H1 (cell line): ENCODE measurements around the gene AP3D1. TPM values are rescaled to one million over a fixed set of nuclear protein-coding genes. Genes with fewer than 3 reads are reported as not detected.

Source experiments
- CTCF ChIA-PET: fragments of 300-600 bp; sonication (Branson Sonifier 250); formaldehyde crosslinking; loops from one replicate; lab custom pipeline; 2021; ENCODE audit not compliant: partially characterized antibody; lab: Charles Lee
- POLR2A ChIA-PET: fragments of 300-600 bp; sonication (Branson Sonifier 250); formaldehyde crosslinking; loops from one replicate; lab custom pipeline; 2021; ENCODE audit warnings: inconsistent platforms; ENCODE audit not compliant: partially characterized antibody; lab: Charles Lee
- DNase-seq, 2 experiments: peaks; one replicate each; pipeline versions ENCODE4 v3.0.0 to v3.0.0-alpha.2; 2010 to 2022; ENCODE audit warnings: low spot score in 2 of 2, low read depth in 1 of 2, mixed read lengths in 1 of 2
- FAIRE-seq: peaks from 2 replicates; lab custom pipeline; 2011; peaks lifted over from hg19 to GRCh38; lab: Jason Lieb, UNC
- H2AFZ ChIP-seq: 2 replicates; pipeline ENCODE4 v1.8.1; 2012; ENCODE audit warnings: low read length, inconsistent platforms
- H2AK5ac ChIP-seq: 2 replicates; pipeline ENCODE4 v1.6.1; 2013; ENCODE audit warnings: low read depth, low read length
- H2BK120ac ChIP-seq: replicated peaks from 2 replicates; pipeline ENCODE3; 2013; ENCODE audit warnings: low read depth, low read length, inconsistent platforms
- H2BK12ac ChIP-seq: 2 replicates; pipeline ENCODE4 v1.6.1; 2013; ENCODE audit warnings: low read depth, low read length
- H2BK15ac ChIP-seq: 2 replicates; pipeline ENCODE4 v1.6.1; 2013; ENCODE audit warnings: low read length
- H2BK20ac ChIP-seq: 2 replicates; pipeline ENCODE4 v1.6.1; 2013; ENCODE audit warnings: low read length
- H2BK5ac ChIP-seq: 2 replicates; pipeline ENCODE4 v1.6.1; 2013; ENCODE audit warnings: low read depth, low read length
- H3K14ac ChIP-seq: 2 replicates; pipeline ENCODE4 v1.6.1; 2013; ENCODE audit warnings: inconsistent platforms; ENCODE audit not compliant: insufficient read length
- H3K18ac ChIP-seq: 2 replicates; pipeline ENCODE4 v1.6.1; 2013; ENCODE audit warnings: low read length; ENCODE audit errors: extremely low read depth
- H3K23ac ChIP-seq: 2 replicates; pipeline ENCODE4 v1.6.1; 2013; ENCODE audit warnings: inconsistent platforms; ENCODE audit not compliant: insufficient read length
- H3K23me2 ChIP-seq: 2 replicates; pipeline ENCODE4 v1.6.1; 2013; ENCODE audit warnings: low read depth, low read length
- H3K27ac ChIP-seq: 2 replicates; pipeline ENCODE4 v1.6.1; 2011; ENCODE audit warnings: low read depth, low read length, inconsistent platforms
- H3K27me3 ChIP-seq, 4 experiments: replicated peaks in 1 of 4; 1 replicate in 1 of 4; 2 replicates in 3 of 4; pipeline versions ENCODE4 v1.6.1 to v1.8.1; 2011 to 2013; ENCODE audit warnings: low read length in 3 of 4, mild to moderate bottlenecking in 3 of 4, inconsistent platforms in 2 of 4, mixed read lengths in 2 of 4, moderate library complexity in 1 of 4; ENCODE audit not compliant: control insufficient read depth in 3 of 4, insufficient read depth in 3 of 4; ENCODE audit errors: extremely low read depth in 1 of 4
- H3K36me3 ChIP-seq, 4 experiments: 2 replicates each; pipeline versions ENCODE4 v1.6.1 to v1.8.1; 2011 to 2013; ENCODE audit warnings: mild to moderate bottlenecking in 4 of 4, low read length in 3 of 4, moderate library complexity in 2 of 4, control low read depth in 1 of 4, inconsistent platforms in 1 of 4; ENCODE audit not compliant: insufficient read depth in 4 of 4, control insufficient read depth in 2 of 4
- H3K4ac ChIP-seq: replicated peaks from 2 replicates; pipeline ENCODE3; 2013; ENCODE audit warnings: low read length, low read depth, mixed read lengths, inconsistent platforms; ENCODE audit not compliant: insufficient read length
- H3K4me1 ChIP-seq, 4 experiments: replicated peaks in 1 of 4; 1 replicate in 1 of 4; 2 replicates in 3 of 4; pipeline versions ENCODE4 v1.6.1 to v1.8.1; 2011 to 2013; ENCODE audit warnings: low read length in 3 of 4, inconsistent platforms in 2 of 4, mixed read lengths in 1 of 4; ENCODE audit not compliant: insufficient read depth in 4 of 4, control insufficient read depth in 3 of 4
- H3K4me2 ChIP-seq, 2 experiments: 2 replicates each; pipeline versions ENCODE4 v1.6.1 to v1.8.1; 2011 to 2013; ENCODE audit warnings: low read depth in 2 of 2, low read length in 2 of 2, control low read depth in 1 of 2, inconsistent platforms in 1 of 2, mild to moderate bottlenecking in 1 of 2; ENCODE audit not compliant: insufficient read depth in 1 of 2
- H3K4me3 ChIP-seq, 4 experiments: fragments of 200-600, 300-600 bp in 1 of 4; sonication (generic), shearing (Covaris generic), sonication (Bioruptor Twin) in 1 of 4; 2 replicates each; pipeline versions ENCODE4 v1.5.1 to v1.8.1; 2011 to 2016; ENCODE audit warnings: low read length in 4 of 4, low read depth in 3 of 4, control low read depth in 2 of 4, inconsistent platforms in 2 of 4, mild to moderate bottlenecking in 2 of 4, mixed read lengths in 1 of 4, moderate library complexity in 1 of 4; ENCODE audit not compliant: insufficient read depth in 2 of 4; ENCODE audit errors: extremely low read depth in 1 of 4
- H3K56ac ChIP-seq: replicated peaks from 2 replicates; pipeline ENCODE3; 2013; ENCODE audit warnings: low read depth, mild to moderate bottlenecking, mixed read lengths, low read length, inconsistent platforms; ENCODE audit not compliant: insufficient read length
- H3K79me1 ChIP-seq: 2 replicates; pipeline ENCODE4 v1.6.1; 2013; ENCODE audit warnings: low read depth, low read length, control low read depth
- H3K79me2 ChIP-seq, 2 experiments: 2 replicates each; pipeline versions ENCODE4 v1.6.1 to v1.8.1; 2012 to 2013; ENCODE audit warnings: low read length in 2 of 2, mild to moderate bottlenecking in 2 of 2, inconsistent platforms in 1 of 2; ENCODE audit not compliant: insufficient read depth in 2 of 2, control insufficient read depth in 1 of 2
- H3K9ac ChIP-seq, 4 experiments: replicated peaks in 1 of 4; 1 replicate in 1 of 4; 2 replicates in 3 of 4; pipeline versions ENCODE4 v1.6.1 to v1.8.1; 2011 to 2013; ENCODE audit warnings: low read depth in 3 of 4, low read length in 3 of 4, control low read depth in 2 of 4, mild to moderate bottlenecking in 2 of 4, moderate library complexity in 2 of 4, inconsistent platforms in 1 of 4; ENCODE audit errors: extremely low read depth in 1 of 4
- H3K9me3 ChIP-seq, 2 experiments: 2 replicates each; pipeline versions ENCODE4 v1.6.1 to v1.8.1; 2012 to 2013; ENCODE audit warnings: mild to moderate bottlenecking in 2 of 2, moderate library complexity in 2 of 2, control low read depth in 1 of 2, inconsistent platforms in 1 of 2, low read depth in 1 of 2, low read length in 1 of 2, mixed read lengths in 1 of 2; ENCODE audit not compliant: insufficient read depth in 2 of 2
- H4K20me1 ChIP-seq, 2 experiments: replicated peaks in 1 of 2; 2 replicates each; pipeline versions ENCODE3 to v1.8.1; 2011 to 2013; ENCODE audit warnings: inconsistent platforms in 2 of 2, low read length in 2 of 2, mild to moderate bottlenecking in 1 of 2; ENCODE audit not compliant: insufficient read depth in 2 of 2, control insufficient read depth in 1 of 2
- H4K5ac ChIP-seq: 2 replicates; pipeline ENCODE4 v1.6.1; 2013; ENCODE audit warnings: low read length, low read depth, mixed read lengths, inconsistent platforms; ENCODE audit not compliant: insufficient read length
- H4K8ac ChIP-seq: 2 replicates; pipeline ENCODE4 v1.8.0; 2013; ENCODE audit warnings: mild to moderate bottlenecking, moderate library complexity, low read length, inconsistent platforms; ENCODE audit not compliant: insufficient read depth; ENCODE audit errors: extremely low read depth
- H4K91ac ChIP-seq: replicated peaks from 2 replicates; pipeline ENCODE3; 2013; ENCODE audit warnings: low read length, mixed read lengths, inconsistent platforms; ENCODE audit not compliant: insufficient read length
- ATF2 ChIP-seq: IDR thresholded peaks from 2 replicates; pipeline ENCODE4 v1.6.1; 2012; ENCODE audit warnings: low read length, inconsistent platforms
- ATF3 ChIP-seq: IDR thresholded peaks from 2 replicates; pipeline ENCODE4 v1.6.1; 2011; ENCODE audit warnings: low read depth, mild to moderate bottlenecking, low read length; ENCODE audit not compliant: insufficient read depth
- CHD1 ChIP-seq: IDR thresholded peaks from 2 replicates; pipeline ENCODE4 v1.6.1; 2012; ENCODE audit warnings: low read depth, low read length, improper control_type of control experiment
- E2F6 ChIP-seq: IDR thresholded peaks from 2 replicates; pipeline ENCODE4 v1.6.1; 2012; ENCODE audit warnings: inconsistent platforms
- EZH2 ChIP-seq: fragments of 200-600 bp; sonication (generic); IDR thresholded peaks from 2 replicates; pipeline ENCODE4 v1.7.1; 2012; ENCODE audit warnings: low read depth, mild to moderate bottlenecking, moderate library complexity, low read length, inconsistent platforms; ENCODE audit not compliant: severe bottlenecking
- KDM1A ChIP-seq: fragments of 200-600, 300-600 bp; sonication (generic); IDR thresholded peaks from 2 replicates; pipeline ENCODE4 v1.7.1; 2016; ENCODE audit warnings: mild to moderate bottlenecking, low read length, borderline replicate concordance
- KDM5A ChIP-seq: fragments of 200-600 bp; IDR thresholded peaks from 2 replicates; pipeline ENCODE4 v1.7.1; 2012; ENCODE audit warnings: mild to moderate bottlenecking, low read length, inconsistent platforms, mixed read lengths
- SIX5 ChIP-seq: IDR thresholded peaks from 2 replicates; pipeline ENCODE4 v1.6.1; 2011; ENCODE audit warnings: mild to moderate bottlenecking, low read depth, low read length
- SP2 ChIP-seq: IDR thresholded peaks from 2 replicates; pipeline ENCODE4 v1.6.1; 2012; ENCODE audit warnings: mild to moderate bottlenecking, low read length, inconsistent platforms
- TCF12 ChIP-seq: IDR thresholded peaks from 2 replicates; pipeline ENCODE4 v1.6.1; 2011; ENCODE audit warnings: low read depth, mild to moderate bottlenecking, low read length
- TEAD4 ChIP-seq: IDR thresholded peaks from 2 replicates; pipeline ENCODE4 v1.6.1; 2012; ENCODE audit warnings: low read depth, low read length, inconsistent platforms, mixed read lengths
- YY1 ChIP-seq: IDR thresholded peaks from 2 replicates; pipeline ENCODE4 v1.6.1; 2011; ENCODE audit warnings: low read depth, mild to moderate bottlenecking, low read length
- WGBS, 2 experiments: shearing (Covaris generic) in 1 of 2; methylation state at CpG; one replicate each; pipeline versions ENCODE4 v1.1.6 to v1.1.7; 2013 to 2015; ENCODE audit warnings: low lambda C conversion rate in 2 of 2, mixed read lengths in 2 of 2, inconsistent platforms in 1 of 2, low coverage in 1 of 2, missing lambda C conversion rate in 1 of 2; ENCODE audit not compliant: insufficient replicate concordance in 2 of 2, insufficient coverage in 1 of 2, insufficient read length in 1 of 2; ENCODE audit errors: extremely low coverage in 1 of 2, missing lambda C conversion rate in 1 of 2; 5-methylcytosine and 5-hydroxymethylcytosine counted together
- polyA plus RNA-seq, 7 experiments: library from polyadenylated mRNA; depleted of rRNA in 3 of 7; stranded (reverse) in 5 of 7; unstranded in 2 of 7; fragments of >200 nt in 5 of 7; fragments of 200-250 nt in 2 of 7; gene quantifications; 1 replicate in 5 of 7; 2 replicates in 1 of 7; 4 replicates in 1 of 7; pipeline versions ENCODE4 v1.2.1 to v1.2.3, GENCODE V29; 2011 to 2013; ENCODE audit warnings: missing spikeins in 2 of 7, mixed read lengths in 2 of 7
- total RNA-seq: library from RNA; stranded (reverse); fragmentation: NEBNext Ultra II Directional; extraction: Animal tissue kit (Norgen Biotek cat#: 25700); gene quantifications from 2 replicates; pipeline ENCODE4 v1.2.1, GENCODE V29; 2021

AP3D1 gene
- total and polyA plus RNA-seq, 2 of the 8 experiments (the other 6 are each of a cell fraction or from before 2014, with no cell fraction given): 161 to 174 TPM

GRCh38 chr19:2192862-2193261 is 41.5 kb upstream of the AP3D1 start:
- no peak for TF ChIP-seq KDM5A
- no peak for TF ChIP-seq TEAD4
- no peak for TF ChIP-seq SIX5
- no peak for TF ChIP-seq KDM1A
- no peak for TF ChIP-seq E2F6
- TF ChIP-seq ATF2: no peak
- TF ChIP-seq SP2: no peak
- TF ChIP-seq TCF12: no peak
- no peak for TF ChIP-seq ATF3
- TF ChIP-seq CHD1: no peak
- TF ChIP-seq EZH2: no peak
- no peak for TF ChIP-seq YY1
- TF ChIP-seq, all 59 proteins: peak for 0
- Histone ChIP-seq H4K20me1 (peaks cover 8 to 32% of the 10 kb centered on the region in 2 experiments), H3K14ac (no peak overlapping the region), H4K91ac (no peak overlapping the region), H4K8ac (no peak overlapping the region), H3K18ac (no peak overlapping the region), H3K23ac (no peak overlapping the region), H3K4me2 (no peak overlapping the region), H3K27ac (no peak overlapping the region), H2BK20ac (no peak overlapping the region), H3K23me2 (no peaks in the 10 kb centered on the region), H3K9me3 (no peaks in the 10 kb centered on the region), H2BK15ac (no peak overlapping the region), H2BK5ac (no peak overlapping the region), H3K4me1 (no peaks in the 10 kb centered on the region), H2AFZ (no peak overlapping the region), H2BK120ac (no peak overlapping the region), H3K4me3 (no peak overlapping the region), H3K27me3 (no peaks in the 10 kb centered on the region), H3K36me3 (peaks cover 6 to 29% (median 14%) of the 10 kb centered on the region in 4 experiments; a peak in 7 of 8 replicates), H2AK5ac (no peak overlapping the region), H3K9ac (no peak overlapping the region), H4K5ac (no peak overlapping the region), H3K79me1 (peaks cover 11% of the 10 kb centered on the region), H3K56ac (no peak overlapping the region), H2BK12ac (no peak overlapping the region), H3K79me2 (peaks cover 0 to 15% of the 10 kb centered on the region in 2 experiments; a peak in 2 of 4 replicates), H3K4ac (no peak overlapping the region)
- DNase-seq: no peak
- ChIA-PET CTCF (interaction anchor here (1.0 kb wide), 1 partner anchor 12 kb away, joined by 3 read pairs; no protein-coding TSS in a partner anchor), POLR2A (no interaction called here)
- 90% methylated on average over 17 of the region's 17 CpGs; no CpG with 5 or more reads in 1 of the 2 experiments for WGBS, 2 experiments
- FAIRE-seq: no peak
